ENCODE measurements around the gene DIS3L2.

Gene DIS3L2

GRCh38 chr2:232385660-232386489, 424.4 kb downstream of the DIS3L2 start:
- DNase-seq (ENCODE audit: low read depth, low spot score): no peak

- DNase-seq (ENCODE audit: low read depth, low spot score): no peak
Measured at GRCh38 chr2:232386490-232386739, 424.9 kb downstream of the DIS3L2 start.
